ENCODE measurements around the gene PTPRK. TPM values are rescaled to one million over a fixed set of nuclear protein-coding genes. Genes with fewer than 3 reads are reported as not detected.

PTPRK gene
- total RNA-seq, 1 donor from 2014 or later: 13.6 TPM

DNA sequence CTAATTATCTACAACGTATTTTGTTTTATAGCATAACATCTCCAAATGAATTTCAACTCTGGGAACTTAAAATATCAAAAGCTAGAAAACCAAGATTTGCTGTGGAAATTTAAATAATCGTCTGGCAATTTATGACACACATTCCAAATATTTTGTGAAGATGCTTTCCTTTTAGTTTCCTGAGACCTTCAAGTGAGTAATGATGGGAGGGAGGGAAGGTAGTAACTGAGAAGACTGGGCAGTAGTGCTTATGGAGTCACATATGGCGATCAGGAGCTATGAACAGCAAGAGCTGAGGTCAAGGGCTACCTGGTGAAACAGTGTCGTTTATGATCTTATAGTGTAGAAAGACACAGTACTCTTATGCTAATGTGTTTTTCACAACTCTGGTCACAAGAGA, 441.4 kb downstream of the PTPRK start:
- DNase-seq (ENCODE audit: low spot score): no peak

DNA sequence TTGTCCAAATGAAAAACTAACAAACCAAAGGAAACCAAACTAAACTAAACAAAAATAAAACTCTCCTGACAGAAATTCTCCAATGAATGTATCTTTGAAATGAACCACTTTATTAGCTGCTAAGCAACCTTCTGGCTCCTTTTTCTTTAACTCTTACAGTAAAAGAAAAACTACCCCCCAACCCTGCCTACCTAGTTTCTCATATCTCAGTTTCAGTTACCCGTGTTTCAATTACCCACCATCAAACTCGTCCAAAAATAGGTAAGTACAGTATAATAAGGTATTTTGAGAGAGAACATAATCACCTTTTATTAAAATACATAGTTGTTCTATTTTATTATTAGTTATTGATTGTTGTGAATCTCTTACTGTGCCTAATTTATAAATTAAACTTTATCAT, 442.1 kb downstream of the PTPRK start:
- DNase-seq (ENCODE audit: low spot score): no peak

- DNase-seq (ENCODE audit: low spot score): no peak
These were observed 443.6 kb downstream of the PTPRK start for GRCh38 chr6:128076843-128077242.

DNA sequence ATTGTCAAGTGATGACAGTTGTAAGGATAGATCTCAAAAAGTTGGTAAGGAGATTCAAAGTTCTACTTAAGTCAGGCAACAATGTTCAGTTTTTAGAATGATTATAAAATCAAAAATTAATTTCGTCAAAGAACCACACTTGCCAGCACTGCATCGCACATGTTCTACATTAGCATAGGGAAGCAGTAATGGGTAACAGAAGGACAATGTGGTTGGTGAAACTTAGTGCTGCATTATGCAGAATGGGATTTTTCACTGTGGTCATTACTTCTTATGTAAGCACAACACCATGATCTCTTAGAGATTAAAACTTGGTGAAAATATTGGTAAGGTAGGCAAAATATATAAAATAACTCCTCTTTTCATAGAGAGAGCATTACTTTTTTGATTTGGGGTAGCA, 445.8 kb downstream of the PTPRK start:
- DNase-seq (ENCODE audit: low spot score): no peak

DNA sequence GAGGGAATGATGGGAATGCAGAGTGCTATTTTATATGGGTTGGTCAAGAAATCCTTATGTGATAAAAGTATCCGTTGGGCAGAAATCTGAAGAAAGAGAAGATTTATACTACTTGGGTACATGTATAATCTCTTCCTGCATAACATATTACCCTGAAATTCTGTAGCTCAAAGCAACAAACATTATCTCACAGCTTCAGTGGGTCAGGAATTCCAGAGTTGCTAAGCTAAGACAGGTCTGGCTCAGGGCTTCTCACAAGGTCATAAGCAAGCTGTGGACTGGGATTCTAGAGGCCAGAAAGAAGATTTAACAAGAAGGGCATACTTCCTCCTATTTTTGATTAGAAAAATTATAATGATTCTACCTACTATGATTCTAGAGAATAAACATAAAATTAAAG, 447.0 kb downstream of the PTPRK start:
- DNase-seq (ENCODE audit: low spot score): no peak

- no peak for DNase-seq (ENCODE audit: low spot score)
These were observed 449.2 kb downstream of the PTPRK start for GRCh38 chr6:128071212-128071611.

DNA sequence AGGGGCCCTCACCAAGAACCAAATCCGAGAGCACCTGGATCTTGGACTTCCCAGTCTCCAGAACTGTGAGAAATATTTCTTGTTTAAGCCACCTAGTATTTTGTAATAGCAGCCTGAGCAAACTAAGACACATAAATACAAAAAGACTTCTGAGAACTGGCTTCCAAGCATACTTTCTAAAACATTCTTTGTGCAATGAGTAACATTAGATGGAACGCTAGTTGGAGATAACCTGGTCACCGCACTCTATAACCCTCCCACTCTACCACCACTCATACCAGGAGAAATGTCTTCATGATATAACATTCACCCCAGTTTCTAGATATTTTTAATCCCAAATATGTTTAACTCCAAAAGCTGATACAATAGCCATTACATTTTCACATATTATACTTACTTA, 450.0 kb downstream of the PTPRK start:
- DNase-seq (ENCODE audit: low spot score): no peak

GRCh38 chr6:128069188-128069587, 451.2 kb downstream of the PTPRK start:
- DNase-seq (ENCODE audit: low spot score): no peak

GRCh38 chr6:128068119-128068479, 452.3 kb downstream of the PTPRK start:
- no peak for DNase-seq (ENCODE audit: low spot score)

DNA sequence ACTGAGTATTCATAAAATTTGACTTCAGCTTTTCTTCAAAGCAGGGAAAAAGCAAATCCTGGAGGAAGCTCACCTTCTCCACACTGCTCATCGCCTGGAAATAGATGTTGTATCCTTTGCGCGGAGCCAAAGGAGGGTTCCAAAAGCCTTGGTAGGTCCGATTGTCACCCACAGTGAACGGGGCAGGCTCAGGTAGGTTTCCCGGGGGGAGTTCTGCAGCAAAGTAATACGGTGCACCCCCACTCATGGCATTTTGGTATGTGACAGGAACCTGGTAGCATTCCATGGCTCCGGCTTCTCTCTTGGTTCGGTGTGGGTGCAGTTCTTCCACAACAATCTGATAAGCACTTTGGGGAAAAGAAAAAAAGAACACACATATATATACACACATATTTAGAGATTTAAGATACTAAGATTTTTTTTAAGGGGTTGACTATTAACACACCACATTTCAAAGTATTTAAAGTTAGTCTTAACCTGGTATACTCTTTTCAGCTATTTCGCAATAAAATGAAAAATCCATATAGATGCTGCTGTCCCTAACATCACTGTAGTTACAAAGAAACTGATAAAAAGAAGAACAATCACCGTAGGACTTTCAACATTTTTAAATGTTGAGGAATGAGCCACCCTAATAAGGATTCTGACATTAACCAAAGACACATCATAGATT, 452.8 kb downstream of the PTPRK start:
- DNase-seq (ENCODE audit: low spot score): no peak

DNA sequence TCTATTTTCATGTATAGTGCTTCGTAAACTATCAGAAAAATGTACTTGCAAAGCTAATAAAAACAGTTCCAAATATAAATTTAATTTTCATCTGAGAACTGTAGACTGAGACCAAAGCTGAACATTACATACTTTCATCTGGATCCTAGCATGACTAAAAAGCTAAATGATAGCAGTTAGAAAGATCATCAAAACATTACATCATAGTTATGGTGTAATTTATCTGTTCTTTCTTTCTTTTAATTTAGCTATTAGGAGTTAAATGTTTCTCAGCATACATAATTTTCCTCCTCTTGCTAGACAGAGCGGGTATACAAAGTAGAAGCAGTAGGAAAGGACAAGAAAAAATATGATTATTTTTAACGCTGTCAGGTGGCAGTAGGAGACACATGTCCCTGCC, 455.3 kb downstream of the PTPRK start:
- no peak for DNase-seq (ENCODE audit: low spot score)

DNA sequence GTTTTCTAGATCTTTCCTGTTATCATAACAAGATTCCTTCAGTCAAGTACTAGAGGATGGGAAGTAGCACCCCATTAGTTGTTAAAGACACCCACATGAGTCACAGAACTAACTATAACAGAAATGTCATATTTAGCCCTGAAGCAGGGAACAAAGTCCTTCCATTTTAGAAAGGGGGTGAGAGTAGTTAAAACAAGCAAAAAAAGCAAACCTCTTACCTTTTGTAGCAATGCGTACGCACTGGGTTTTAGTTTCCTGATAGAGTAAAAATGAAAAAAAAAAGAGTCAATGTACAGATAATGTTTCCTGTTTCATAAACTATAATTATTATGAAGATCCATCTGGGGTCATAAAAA, 455.9 kb downstream of the PTPRK start:
- DNase-seq (ENCODE audit: low spot score): no peak

DNA sequence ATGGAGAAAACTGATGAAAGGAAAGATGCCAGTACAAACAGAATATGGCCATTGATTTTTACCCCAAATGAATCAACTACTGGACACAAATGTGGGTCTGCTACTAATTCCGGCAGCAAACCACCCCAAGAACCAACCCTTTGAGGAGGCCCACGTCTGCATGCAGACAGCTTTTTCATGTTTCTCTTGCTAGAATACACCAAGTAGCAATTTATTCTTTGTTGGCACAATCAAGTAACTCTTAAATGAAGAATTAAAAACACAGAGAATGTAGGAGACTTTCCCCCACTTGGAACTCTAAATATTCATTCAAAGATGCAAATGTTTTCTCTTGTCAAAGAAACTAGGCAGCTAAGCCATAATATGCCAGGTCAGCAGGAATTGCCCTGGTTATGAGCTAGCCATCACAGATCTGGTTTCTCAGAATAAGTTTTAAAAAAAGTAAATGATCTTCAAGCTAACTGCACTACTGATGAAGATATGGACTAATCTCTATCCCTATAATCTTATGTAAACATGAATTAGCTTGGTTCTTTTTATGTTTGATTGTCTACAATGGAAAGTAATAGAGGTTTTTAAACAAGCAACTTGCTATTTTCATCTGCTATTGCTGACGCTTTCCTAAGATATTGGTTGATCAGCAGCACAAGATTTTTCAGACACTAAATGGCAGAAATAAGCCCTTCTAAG, 456.4 kb downstream of the PTPRK start:
- no peak for DNase-seq (ENCODE audit: low spot score)

DNA sequence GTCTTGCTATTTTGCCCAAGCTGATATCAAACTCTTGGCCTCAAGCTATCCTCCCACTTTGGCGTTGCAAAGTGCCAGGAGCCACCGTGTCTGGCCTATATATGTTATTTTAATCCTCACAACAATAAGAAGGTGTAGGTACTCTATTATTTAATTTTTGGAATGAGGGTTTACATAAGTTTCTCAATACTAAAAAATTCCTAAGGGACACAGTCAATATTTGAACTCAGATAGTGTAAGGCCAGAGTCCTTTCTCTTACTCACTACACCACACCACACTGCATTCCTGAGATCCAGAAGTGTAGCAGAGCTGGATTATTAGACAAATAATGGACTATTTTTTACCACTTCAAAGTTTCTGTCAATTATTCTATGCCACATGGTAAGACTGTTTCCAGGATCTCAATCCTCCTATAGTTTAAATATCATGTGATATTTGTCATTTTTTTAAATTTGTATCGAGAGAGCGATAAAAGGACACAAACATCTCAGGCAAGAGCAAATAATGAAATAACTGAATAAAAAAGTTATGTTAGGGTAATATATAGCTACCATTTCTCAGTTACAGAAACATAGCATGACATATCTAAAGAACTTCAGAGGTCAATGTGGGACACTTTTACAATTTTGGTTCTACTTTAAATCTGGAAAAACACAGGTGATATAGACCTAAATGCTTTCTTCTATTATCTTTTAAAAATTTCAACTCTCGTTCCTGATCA, 457.4 kb downstream of the PTPRK start:
- no peak for DNase-seq (ENCODE audit: low spot score)

- DNase-seq (ENCODE audit: low spot score): no peak
These were observed 462.5 kb downstream of the PTPRK start for GRCh38 chr6:128057946-128058345.

GRCh38 chr6:128057541-128057940, 462.9 kb downstream of the PTPRK start:
- no peak for DNase-seq (ENCODE audit: low spot score)

DNA sequence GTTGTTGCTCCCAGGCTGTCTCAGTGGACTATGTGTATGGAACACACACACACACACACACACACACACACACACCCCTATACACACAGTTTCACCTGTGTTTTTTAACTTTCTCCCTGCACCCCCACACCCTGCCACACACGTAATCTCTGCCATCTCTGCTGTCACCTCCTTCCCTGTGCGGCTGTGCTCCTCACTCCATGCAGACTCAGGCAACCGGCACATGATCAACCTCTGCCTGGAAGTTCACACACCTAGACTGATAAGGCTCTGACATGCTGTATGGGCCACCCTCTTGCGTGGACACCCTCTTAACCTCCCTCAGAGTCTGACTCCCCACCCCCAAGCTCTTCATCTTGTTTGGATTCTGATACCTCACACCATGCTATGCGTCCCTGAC, 467.3 kb downstream of the PTPRK start:
- DNase-seq (ENCODE audit: low spot score): no peak

GRCh38 chr6:128047989-128048388, 472.4 kb downstream of the PTPRK start:
- no peak for DNase-seq (ENCODE audit: low spot score)

DNA sequence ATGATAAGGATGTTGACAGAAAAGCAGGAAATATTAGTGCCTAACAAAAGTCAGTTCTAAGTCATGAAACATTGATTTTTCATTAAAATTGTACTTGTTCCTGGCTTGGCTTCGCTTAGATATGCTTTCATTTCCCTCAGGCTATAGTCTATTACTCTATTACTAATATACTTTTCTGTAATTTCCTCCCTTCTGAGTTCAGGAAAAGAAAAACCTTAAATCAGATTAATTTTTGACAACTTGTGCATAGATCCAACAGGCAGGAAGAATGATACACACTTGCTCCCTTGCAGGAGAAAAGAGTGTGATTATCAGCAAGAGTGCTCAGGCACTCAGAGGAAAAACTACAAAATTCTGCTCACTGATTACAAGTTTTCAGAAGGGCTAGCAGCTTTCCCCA, 474.4 kb downstream of the PTPRK start:
- no peak for DNase-seq (ENCODE audit: low spot score)

GRCh38 chr6:128039543-128039942, 480.9 kb downstream of the PTPRK start:
- DNase-seq (ENCODE audit: low spot score): no peak

DNA sequence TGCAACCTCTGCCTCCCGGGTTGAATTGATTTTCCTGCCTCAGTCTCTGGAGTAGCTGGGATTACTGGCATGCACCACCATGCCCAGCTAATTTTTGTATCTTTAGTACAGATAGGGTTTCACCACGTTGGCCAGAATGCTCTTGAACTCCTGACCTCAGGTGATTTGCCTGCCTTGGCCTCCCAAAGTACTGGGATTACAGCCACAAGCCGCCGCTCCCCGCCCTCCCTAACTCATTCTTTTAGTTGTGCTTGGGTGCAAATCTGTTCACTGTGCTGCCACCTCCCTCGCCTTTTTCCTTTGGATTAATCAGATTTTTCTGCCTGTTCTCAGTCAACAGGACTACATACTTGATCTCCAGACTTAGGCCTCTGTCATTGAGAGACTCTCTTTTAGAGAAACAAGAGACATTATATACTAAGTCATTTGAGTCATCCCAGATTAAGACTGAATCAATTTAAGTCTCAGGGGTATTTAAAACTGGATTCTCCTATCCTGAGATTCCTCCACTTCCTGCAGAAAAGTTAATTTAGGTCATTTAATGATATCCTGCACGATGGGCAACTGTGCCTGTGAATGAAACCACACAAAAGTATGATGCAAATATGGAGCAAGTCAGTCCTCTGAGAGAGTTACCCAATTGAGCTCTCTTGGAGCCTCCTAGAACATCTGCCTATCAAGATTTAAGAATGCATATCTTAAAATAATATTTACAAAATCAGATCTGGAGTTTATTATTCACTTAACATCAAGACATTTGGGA, 483.4 kb downstream of the PTPRK start:
- no peak for DNase-seq (ENCODE audit: low spot score)

GRCh38 chr6:128033156-128033555, 487.2 kb downstream of the PTPRK start:
- no peak for DNase-seq (ENCODE audit: low spot score)
